Fibroblast of gingiva (primary cell): ENCODE results near the gene COL9A1.

Source experiments
- DNase-seq: peaks from one replicate; pipeline ENCODE4 v3.0.0-alpha.2; 2011; ENCODE audit warnings: low read depth

The COL9A1 gene

GRCh38 chr6:70225055-70225454 lies 77.8 kb downstream of the COL9A1 start:
- no peak for DNase-seq

GRCh38 chr6:70222439-70222749 lies 80.5 kb downstream of the COL9A1 start:
- no peak for DNase-seq

GRCh38 chr6:70221715-70222438 lies 81.0 kb downstream of the COL9A1 start:
- no peak for DNase-seq

- peak; percentile 4 for DNase-seq
Measured at GRCh38 chr6:70221025-70221714, 81.7 kb downstream of the COL9A1 start.

- no peak for DNase-seq
Measured at GRCh38 chr6:70219943-70220613, 82.8 kb downstream of the COL9A1 start.

GRCh38 chr6:70216767-70217166 lies 86.1 kb downstream of the COL9A1 start:
- no peak for DNase-seq

- DNase-seq: no peak
Measured at GRCh38 chr6:70215460-70216108, 87.3 kb downstream of the COL9A1 start.

- DNase-seq: no peak
Measured at GRCh38 chr6:70210462-70210861, 92.4 kb downstream of the COL9A1 start.

- DNase-seq: no peak
Measured at GRCh38 chr6:70208235-70208790, 94.6 kb downstream of the COL9A1 start.

GRCh38 chr6:70198785-70199184 lies 104.1 kb downstream of the COL9A1 start:
- no peak for DNase-seq

- DNase-seq: no peak
Measured at GRCh38 chr6:70196531-70196930, 106.4 kb downstream of the COL9A1 start.

GRCh38 chr6:70194421-70194820 lies 108.5 kb downstream of the COL9A1 start:
- no peak for DNase-seq

GRCh38 chr6:70188202-70188601 lies 114.7 kb downstream of the COL9A1 start:
- no peak for DNase-seq

- DNase-seq: no peak
Measured at GRCh38 chr6:70186461-70186860, 116.4 kb downstream of the COL9A1 start.

- no peak for DNase-seq
Measured at GRCh38 chr6:70184723-70185122, 118.2 kb downstream of the COL9A1 start.

GRCh38 chr6:70183538-70183937 lies 119.3 kb downstream of the COL9A1 start:
- no peak for DNase-seq

GRCh38 chr6:70180901-70181599 lies 121.8 kb downstream of the COL9A1 start:
- no peak for DNase-seq

- no peak for DNase-seq
Measured at GRCh38 chr6:70180183-70180900, 122.5 kb downstream of the COL9A1 start.

- DNase-seq: no peak
Measured at GRCh38 chr6:70176842-70177550, 125.9 kb downstream of the COL9A1 start.

- DNase-seq: no peak
Measured at GRCh38 chr6:70175770-70176169, 127.1 kb downstream of the COL9A1 start.

GRCh38 chr6:70172252-70172651 lies 130.6 kb downstream of the COL9A1 start:
- DNase-seq: no peak
